CD4-positive, alpha-beta T cell (primary cell): Measurements from ENCODE around the gene SCRG1. TPM values are rescaled to one million over a fixed set of nuclear protein-coding genes. Genes with fewer than 3 reads are reported as not detected.
A peak's percentile ranks its signal among the peaks of the same experiment; 100 is the strongest.

ENCODE experiments used
- ATAC-seq: fragments of 200-7000 bp; cut with Tn5 transposase; one replicate; pipeline ENCODE4 v1.10.0; 2022; ENCODE audit warnings: mild to moderate bottlenecking; ENCODE audit not compliant: poor library complexity
- CTCF ChIA-PET: fragments of 350-600 bp; sonication (Branson Sonifier 250); formaldehyde crosslinking; loops from one replicate; lab custom pipeline; 2021; ENCODE audit warnings: antibody characterized with exemption, inconsistent platforms; lab: Charles Lee
- POLR2A ChIA-PET: fragments of 350-600 bp; sonication (Branson Sonifier 250); formaldehyde crosslinking; loops from one replicate; lab custom pipeline; 2021; ENCODE audit warnings: antibody characterized with exemption, inconsistent platforms; lab: Charles Lee
- DNase-seq, 14 experiments: peaks; one replicate each; pipeline ENCODE4 v3.0.0-alpha.2; 2013 to 2020; ENCODE audit warnings: mixed read lengths in 2 of 14
- H3K27ac ChIP-seq, 2 donors: one replicate each; pipeline versions ENCODE4 v1.5.1 to v1.7.0; 2013; ENCODE audit warnings: low read length in 2 of 2, low read depth in 1 of 2, mild to moderate bottlenecking in 1 of 2
- H3K27me3 ChIP-seq, 2 experiments: 1 replicate in 1 of 2; 2 replicates in 1 of 2; pipeline versions ENCODE4 v1.6.1 to v1.7.0; 2013; ENCODE audit warnings: low read length in 2 of 2, control low read depth in 1 of 2, mild to moderate bottlenecking in 1 of 2, moderate library complexity in 1 of 2; ENCODE audit not compliant: insufficient read depth in 2 of 2, control insufficient read depth in 1 of 2
- H3K36me3 ChIP-seq: one replicate; pipeline ENCODE4 v1.6.1; 2013; ENCODE audit warnings: low read length, control low read depth; ENCODE audit not compliant: insufficient read depth
- H3K4me1 ChIP-seq: one replicate; pipeline ENCODE4 v1.6.1; 2013; ENCODE audit warnings: low read length, control low read depth; ENCODE audit not compliant: insufficient read depth
- H3K4me3 ChIP-seq: one replicate; pipeline ENCODE4 v1.5.1; 2013; ENCODE audit warnings: mild to moderate bottlenecking, low read length, moderate library complexity
- H3K9me3 ChIP-seq, 2 experiments: 1 replicate in 1 of 2; 2 replicates in 1 of 2; pipeline versions ENCODE4 v1.6.1 to v1.7.0; 2013; ENCODE audit warnings: low read length in 2 of 2, mild to moderate bottlenecking in 2 of 2, control low read depth in 1 of 2, moderate library complexity in 1 of 2; ENCODE audit not compliant: control insufficient read depth in 1 of 2, insufficient read depth in 1 of 2
- H3K27ac Mint-ChIP-seq: one replicate; pipeline ENCODE4 v1.8.0; 2020; ENCODE audit warnings: mixed read lengths
- H3K27me3 Mint-ChIP-seq: one replicate; pipeline ENCODE4 v1.8.0; 2021; ENCODE audit warnings: mixed read lengths
- H3K36me3 Mint-ChIP-seq: one replicate; pipeline ENCODE4 v1.8.0; 2021; ENCODE audit warnings: low read depth, mixed read lengths
- H3K4me1 Mint-ChIP-seq: one replicate; pipeline ENCODE4 v1.8.0; 2021; ENCODE audit warnings: low read depth, mixed read lengths
- H3K4me3 Mint-ChIP-seq: one replicate; pipeline ENCODE4 v1.8.0; 2020; ENCODE audit warnings: mild to moderate bottlenecking, mixed read lengths
- H3K9me3 Mint-ChIP-seq: one replicate; pipeline ENCODE4 v1.8.0; 2020; ENCODE audit warnings: mixed read lengths
- CTCF ChIP-seq: fragments of 200-600 bp; IDR thresholded peaks from one replicate; pipeline ENCODE4 v1.8.0; 2022; ENCODE audit warnings: antibody characterized with exemption, mild to moderate bottlenecking
- intact Hi-C, 2 experiments: fragments of 100-400 bp; cut with DNase I in 1 of 2; cut with micrococcal nuclease in 1 of 2; formaldehyde crosslinking; loops; one replicate each; pipeline versions ENCODE4 v1.15.1 to v1.9.0; 2023 to 2025; cut with DNase I, micrococcal nuclease
- total RNA-seq, 174 experiments: library from RNA in 2 of 174; stranded (reverse) in 2 of 174; gene quantifications; one replicate each; pipeline ENCODE4 v1.2.3 and lab custom pipeline; 2021 to 2026

Gene SCRG1
- total RNA-seq, 2 experiments from 2014 or later: not detected

- H3K4me1 Mint-ChIP-seq: no peaks in the 10 kb centered on the region
- intact Hi-C loops: no loop called here
- H3K36me3 Mint-ChIP-seq: no peaks in the 10 kb centered on the region
- no peaks in the 10 kb centered on the region for H3K9me3 Mint-ChIP-seq
- TF ChIP-seq CTCF: no peak
- DNase-seq: no peak
- H3K36me3 ChIP-seq: no peaks in the 10 kb centered on the region
- ATAC-seq: no peak
- no peak overlapping the region for H3K4me3 Mint-ChIP-seq
- ChIA-PET CTCF (no interaction called here), POLR2A (no interaction called here)
- no peak overlapping the region for H3K27ac Mint-ChIP-seq
- no peak overlapping the region for H3K27ac ChIP-seq
- H3K9me3 ChIP-seq: peaks cover 0 to 4% of the 10 kb centered on the region in 2 experiments
- no peaks in the 10 kb centered on the region for H3K27me3 ChIP-seq
- H3K4me1 ChIP-seq: no peaks in the 10 kb centered on the region
- no peak overlapping the region for H3K4me3 ChIP-seq
- no peaks in the 10 kb centered on the region for H3K27me3 Mint-ChIP-seq
These were observed 34.5 kb upstream of the SCRG1 start for GRCh38 chr4:173433447-173433846.

GRCh38 chr4:173432430-173432829 lies 33.5 kb upstream of the SCRG1 start:
- Histone ChIP-seq H3K4me3 (no peak overlapping the region), H3K4me1 (no peaks in the 10 kb centered on the region), H3K36me3 (no peaks in the 10 kb centered on the region), H3K27me3 (no peaks in the 10 kb centered on the region), H3K9me3 (peaks cover 0 to 4% of the 10 kb centered on the region in 2 experiments), H3K27ac (no peak overlapping the region)
- ChIA-PET POLR2A (no interaction called here), CTCF (no interaction called here)
- Mint-ChIP-seq H3K4me1 (peaks cover 4% of the 10 kb centered on the region), H3K4me3 (no peak overlapping the region), H3K36me3 (no peaks in the 10 kb centered on the region), H3K27ac (no peak overlapping the region), H3K27me3 (no peaks in the 10 kb centered on the region), H3K9me3 (no peaks in the 10 kb centered on the region)
- DNase-seq (no peak), ATAC-seq (no peak)
- TF ChIP-seq CTCF: no peak
- intact Hi-C loops: no loop called here

GRCh38 chr4:173426064-173426463 lies 27.1 kb upstream of the SCRG1 start:
- H3K27me3 ChIP-seq: no peaks in the 10 kb centered on the region
- DNase-seq: peak in 4 of 14 experiments; percentile 20 to 79 (median 28)
- Mint-ChIP-seq H3K27me3 (no peaks in the 10 kb centered on the region), H3K27ac (peak overlapping the region; percentile 61), H3K9me3 (no peaks in the 10 kb centered on the region), H3K4me1 (peaks cover 29% of the 10 kb centered on the region), H3K36me3 (no peaks in the 10 kb centered on the region), H3K4me3 (peak overlapping the region; percentile 54)
- no peak for TF ChIP-seq CTCF
- POLR2A ChIA-PET: interaction anchor here (1.4 kb wide), 2 partner anchors 68 to 92 kb away, joined by 3 to 5 read pairs; partner anchors contain the start of gene HMGB2
- CTCF ChIA-PET: no interaction called here
- peak; percentile 46 for ATAC-seq
- no peak overlapping the region for H3K4me3 ChIP-seq
- peaks cover 0 to 2% of the 10 kb centered on the region in 2 experiments for H3K9me3 ChIP-seq
- intact Hi-C loops: no loop called here
- H3K36me3 ChIP-seq: no peaks in the 10 kb centered on the region
- peaks cover 21% of the 10 kb centered on the region for H3K4me1 ChIP-seq
- no peak overlapping the region for H3K27ac ChIP-seq
